ENCODE measurements around the gene F11R. TPM values are rescaled to one million over a fixed set of nuclear protein-coding genes. Genes with fewer than 3 reads are reported as not detected.
A peak's percentile ranks its signal among the peaks of the same experiment; 100 is the strongest.

F11R gene
- total and polyA plus RNA-seq, 2 of the 13 experiments (the other 11 are each of a cell fraction or from before 2014, with no cell fraction given) = 95.8 to 105 TPM

- POLR2A ChIA-PET = no interaction called here
- H3K9me3 ChIP-seq (ENCODE audit: low read length) = no peaks in the 10 kb centered on the region
- no peak for FAIRE-seq
These were observed 40.5 kb upstream of the F11R start for GRCh38 chr1:161061419-161061818.

More at GRCh38 chr1:161061419-161061818, 40.5 kb upstream of the F11R start:
- DNase-seq (ENCODE audit: low spot score) (no peak), ATAC-seq (no peak)
- intact Hi-C loops (cut with micrococcal nuclease; ENCODE audit: unreplicated experiment) = no loop called here
- BruUV-seq (replicated peaks) = no TSS peak
- WGBS (ENCODE audit: low lambda C conversion rate) = 90% methylated on average over 4 of the region's 4 CpGs
- no peaks in the 10 kb centered on the region for H3K79me2 ChIP-seq (ENCODE audit: insufficient read depth, low read length)
- H3K27me3 ChIP-seq (ENCODE audit: control insufficient read depth in 1 of 2, insufficient read depth in 2 of 2, low read length in 2 of 2) = no peaks in the 10 kb centered on the region
- no peaks in the 10 kb centered on the region for H3K4me1 ChIP-seq (ENCODE audit: insufficient read depth, low read length)
- no peak overlapping the region for H3K4me2 ChIP-seq (ENCODE audit: low read depth, low read length)
- no peak overlapping the region for H3K9ac ChIP-seq (ENCODE audit: insufficient read depth, low read depth, low read length)
- H3K27ac ChIP-seq (ENCODE audit: extremely low read length, insufficient read depth, low read length) = no peak overlapping the region
- H4K20me1 ChIP-seq (ENCODE audit: insufficient read depth, low read length) = no peaks in the 10 kb centered on the region
- in situ Hi-C loops (cut with HindIII; ENCODE audit: extremely low pct_ligation_motif_present, low pct_unique_long_range_greater_than_20kb) = no loop called here
- CTCF ChIA-PET (ENCODE audit: low intra/inter-chr PET ratio, low total read pairs) = no interaction called here
- no peak overlapping the region for H2AFZ ChIP-seq (ENCODE audit: low read length)
- TF ChIP-seq AFF4 (CRISPR knock-in tag; IDR thresholded peaks at IDR 0.05) = no peak
- no peak for TF ChIP-seq ZNF431 (CRISPR knock-in tag; IDR thresholded peaks at IDR 0.05; ENCODE audit: borderline replicate concordance, low read depth)
- 0 out of 2 replicates have a peak, but pooled peaks have one; percentile 50 for TF ChIP-seq ZNF629 (CRISPR knock-in tag; conservative IDR thresholded peaks at IDR 0.05)
- no peak overlapping the region for H3K4me3 ChIP-seq (replicated peaks in 1 of 3; ENCODE audit: insufficient read depth in 1 of 3, low read depth in 2 of 3, low read length in 3 of 3)
- H3K36me3 ChIP-seq (replicated peaks in 1 of 2; ENCODE audit: control insufficient read depth in 1 of 2, insufficient read depth in 2 of 2, low read length in 2 of 2) = no peaks in the 10 kb centered on the region

Data from HepG2 (cell line).